ENCODE measurements around the gene GMPR. TPM values are rescaled to one million over a fixed set of nuclear protein-coding genes. Genes with fewer than 3 reads are reported as not detected.

GMPR gene
- 35.2 TPM for total RNA-seq (ENCODE audit: insufficient read depth, low replicate concordance)

DNA sequence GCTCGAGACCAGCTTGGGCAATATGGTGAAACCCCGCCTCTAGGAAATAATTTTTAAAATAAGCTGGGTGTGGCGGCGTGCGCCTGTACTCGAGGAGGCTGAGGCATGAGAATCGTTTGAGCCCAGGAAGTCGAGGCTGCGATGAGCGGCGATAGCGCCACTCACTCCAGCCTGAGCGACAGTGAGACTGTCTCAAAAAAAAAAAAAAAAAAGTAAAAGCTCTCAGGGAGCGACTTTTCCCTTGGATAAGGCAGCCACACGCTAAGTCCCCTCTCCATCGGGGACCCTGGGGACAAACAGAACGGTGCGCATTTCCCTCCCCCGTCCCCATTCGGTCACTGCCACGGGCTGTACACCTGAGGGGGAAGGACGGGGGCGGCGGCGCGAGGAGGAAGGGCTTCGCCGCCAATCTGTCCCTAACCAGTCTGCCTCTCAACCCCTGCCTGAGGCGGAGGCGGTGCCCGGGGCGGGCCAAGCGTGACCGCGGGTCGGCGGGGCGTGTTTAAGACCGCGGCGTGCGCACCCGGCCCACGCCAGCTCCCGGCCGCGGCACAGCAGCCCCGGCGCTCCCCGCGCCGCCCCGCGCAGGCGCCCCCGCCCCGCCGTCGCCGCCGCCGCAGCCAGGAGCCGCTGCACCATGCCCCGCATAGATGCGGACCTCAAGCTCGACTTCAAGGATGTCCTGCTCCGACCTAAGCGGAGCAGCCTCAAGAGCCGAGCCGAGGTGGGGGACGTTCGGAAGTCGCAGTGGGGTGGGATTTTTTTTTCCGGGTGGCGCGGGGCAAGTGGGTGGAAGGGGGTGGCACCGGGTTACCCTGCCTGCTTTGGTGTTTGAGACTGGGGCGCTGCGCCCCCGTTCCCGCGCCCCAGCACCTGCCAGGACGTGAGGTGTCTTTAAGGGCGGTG, at the start of gene GMPR:
TSS of gene GMPR (plus strand) at position 531 of the 906 bp plus-strand sequence. CDS start at position 638, 107 bp downstream.
- peak; percentile 75 for DNase-seq (ENCODE audit: low spot score)

DNA sequence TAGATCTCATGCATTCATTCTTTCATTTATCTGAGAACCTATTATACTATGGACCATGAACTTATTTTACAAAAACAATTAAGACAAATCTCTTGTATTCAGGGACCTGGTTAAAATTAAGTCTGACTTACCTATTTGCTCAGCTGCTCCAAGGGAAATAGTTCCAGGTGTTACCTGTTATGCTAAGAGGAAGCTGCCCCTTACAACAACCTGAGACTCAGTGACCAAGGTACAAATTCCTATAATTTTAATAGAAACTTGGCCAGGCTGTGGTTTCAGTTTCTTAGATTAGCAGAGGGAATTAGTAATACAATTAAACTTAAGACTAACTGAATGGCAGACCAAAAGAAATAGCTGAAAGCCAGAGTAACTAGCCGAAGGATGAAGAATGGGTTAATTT, 48.2 kb upstream of the GMPR start:
- DNase-seq (ENCODE audit: low spot score): no peak

DNA sequence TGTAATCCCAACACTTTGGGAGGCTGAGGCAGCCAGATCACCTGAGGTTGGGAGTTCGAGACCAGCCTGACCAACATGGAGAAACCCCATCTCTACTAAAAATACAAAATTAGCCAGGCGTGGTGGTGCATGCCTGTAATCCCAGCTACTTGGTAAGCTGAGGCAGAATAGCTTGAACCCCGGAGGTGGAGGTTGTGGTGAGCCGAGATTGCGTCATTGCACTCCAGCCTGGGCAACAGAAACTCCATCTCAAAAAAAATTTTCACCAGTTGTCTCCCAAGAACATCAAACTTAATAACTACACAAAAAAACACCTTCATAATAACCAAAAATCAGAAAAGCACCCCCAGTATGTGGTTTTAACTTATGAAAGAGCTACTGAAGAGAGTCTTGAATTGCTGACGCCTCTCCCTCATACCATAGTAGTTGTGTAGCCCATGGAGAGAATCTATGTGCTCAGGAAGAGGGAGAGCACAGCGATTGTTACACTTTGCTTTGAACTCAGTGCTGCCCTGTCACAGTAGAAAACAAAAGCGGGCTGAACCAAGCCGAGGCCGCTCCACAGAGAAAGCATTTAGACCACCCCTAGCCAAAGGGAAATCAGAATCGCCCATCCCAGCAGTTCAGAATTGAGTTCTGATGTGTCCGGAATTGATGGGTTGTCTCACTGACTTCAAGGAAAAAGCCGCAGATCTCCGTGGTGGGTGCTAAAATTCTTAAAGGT, 42.0 kb upstream of the GMPR start:
- DNase-seq (ENCODE audit: low spot score): no peak

DNA sequence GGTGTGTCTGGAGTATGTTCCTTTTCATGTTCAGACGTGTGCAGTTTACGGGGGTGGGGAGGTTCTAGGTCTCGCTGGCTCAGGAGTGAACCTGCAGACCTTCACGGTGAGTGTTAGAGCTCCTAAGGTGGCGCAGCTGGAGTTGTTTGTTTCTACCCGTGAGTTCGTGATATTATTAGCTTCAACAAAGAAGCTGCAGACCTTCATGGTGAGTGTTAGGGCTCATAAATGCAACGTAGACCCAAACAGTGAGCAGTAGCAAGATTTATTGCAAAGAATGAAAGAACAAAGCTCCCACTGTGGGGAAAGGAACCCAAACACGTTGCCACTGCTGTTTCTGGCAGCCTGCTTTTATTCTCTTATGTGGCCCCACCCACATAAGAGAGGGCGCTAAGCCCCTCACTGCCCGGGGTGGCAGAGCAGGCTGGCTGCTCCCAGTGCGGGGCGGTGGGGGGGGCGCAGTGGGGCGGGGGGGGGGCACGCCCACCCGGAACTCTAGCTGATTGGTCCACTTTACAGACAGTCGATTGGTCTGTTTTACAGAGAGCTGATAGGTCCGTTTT, 41.3 kb upstream of the GMPR start:
- no peak for DNase-seq (ENCODE audit: low spot score)

DNA sequence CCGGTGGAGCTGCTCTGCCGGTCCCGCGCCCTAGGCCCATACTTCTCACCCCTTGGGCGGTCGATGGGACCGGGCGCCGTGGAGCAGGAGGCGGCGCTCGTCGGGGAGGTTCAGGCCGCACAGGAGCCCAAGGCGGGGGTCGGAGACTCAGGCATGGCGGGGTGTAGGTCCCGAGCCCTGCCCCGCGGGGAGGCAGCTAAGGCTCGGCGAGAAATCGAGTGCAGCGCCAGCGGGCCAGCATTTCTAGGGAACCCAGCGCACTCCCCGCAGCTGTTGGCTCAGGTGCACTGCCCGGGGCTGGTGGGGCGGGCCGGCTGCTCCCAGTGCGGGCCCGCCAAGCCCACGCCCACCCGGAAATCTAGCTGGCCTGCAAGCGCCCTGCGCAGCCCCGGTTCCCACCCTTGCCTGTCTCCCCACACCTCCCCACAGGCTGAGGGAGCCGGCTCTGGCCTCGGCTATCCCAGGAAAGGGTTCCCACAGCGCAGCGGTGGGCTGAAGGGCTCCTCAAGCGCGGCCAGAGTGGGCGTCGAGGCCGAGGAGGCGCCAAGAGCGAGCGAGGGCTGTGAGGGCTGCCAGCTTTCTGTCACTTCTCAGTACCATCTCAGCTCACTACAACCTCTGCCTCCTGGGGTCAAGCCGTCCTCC, 40.2 kb upstream of the GMPR start:
- no peak for DNase-seq (ENCODE audit: low spot score)

DNA sequence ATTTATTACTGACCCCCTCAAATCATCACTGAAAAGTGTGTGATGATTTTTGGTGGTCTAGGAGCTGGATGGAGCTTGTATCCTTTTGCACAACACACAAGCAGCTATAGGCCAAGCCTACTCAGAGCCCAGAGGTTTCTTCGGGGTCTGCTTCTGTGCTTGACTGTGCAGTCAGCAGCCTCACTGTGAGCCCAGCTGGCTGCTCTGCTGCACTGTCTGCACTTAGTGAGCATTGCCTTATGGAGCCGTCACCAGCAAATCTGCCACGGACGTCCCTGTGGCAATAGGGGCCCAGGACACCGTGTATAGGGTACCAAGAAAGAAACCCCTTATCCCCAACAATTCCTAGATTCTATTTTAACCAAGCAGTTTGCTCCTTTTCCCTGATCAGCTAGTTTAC, 38.6 kb upstream of the GMPR start:
- DNase-seq (ENCODE audit: low spot score): peak; percentile 55

DNA sequence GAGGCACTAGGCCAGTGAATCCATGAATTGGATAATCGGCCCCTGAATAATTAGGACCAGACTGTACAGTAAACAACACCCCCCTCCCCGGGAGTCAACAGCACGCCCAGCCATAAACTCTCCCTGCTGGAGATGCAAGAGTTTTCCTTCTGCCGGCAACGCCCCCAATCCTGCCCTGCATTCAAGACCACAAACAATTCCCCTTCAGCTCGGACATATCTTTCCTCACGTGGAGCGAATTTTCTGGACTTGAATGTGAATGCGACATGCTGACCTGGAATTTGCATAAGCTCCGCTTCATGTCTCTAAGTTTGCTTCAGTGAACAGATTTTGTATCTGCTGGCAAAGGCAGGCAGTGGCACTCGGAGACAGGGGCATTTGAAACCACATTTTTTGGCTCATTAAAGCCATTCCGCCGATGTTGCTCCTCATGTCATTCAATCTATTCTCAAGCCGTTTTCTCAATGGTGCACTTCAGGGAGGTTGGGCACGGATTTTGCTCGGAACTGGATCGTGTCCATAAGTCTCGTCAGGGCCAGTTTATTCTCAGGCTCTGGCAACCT, 38.0 kb upstream of the GMPR start:
- DNase-seq (ENCODE audit: low spot score): peak; percentile 38

DNA sequence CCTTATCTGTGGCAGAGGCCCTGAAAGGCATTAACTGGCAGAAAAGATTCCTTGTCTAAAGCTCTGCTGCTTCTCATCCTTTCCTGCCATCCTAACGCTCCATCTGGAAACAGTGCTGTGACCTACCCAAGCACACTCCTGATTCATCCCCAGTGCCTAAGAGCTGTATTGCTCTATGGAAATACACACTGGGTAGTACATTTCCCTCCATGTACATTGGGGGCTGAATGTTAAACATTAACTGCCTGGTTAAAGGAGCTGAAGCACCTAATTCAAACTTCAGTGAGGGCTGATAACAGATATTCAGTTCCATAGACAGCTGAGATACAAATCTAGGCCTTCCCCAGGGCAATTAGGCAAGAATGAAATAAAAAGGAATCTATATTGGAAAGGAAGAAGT, 36.7 kb upstream of the GMPR start:
- DNase-seq (ENCODE audit: low spot score): no peak

DNA sequence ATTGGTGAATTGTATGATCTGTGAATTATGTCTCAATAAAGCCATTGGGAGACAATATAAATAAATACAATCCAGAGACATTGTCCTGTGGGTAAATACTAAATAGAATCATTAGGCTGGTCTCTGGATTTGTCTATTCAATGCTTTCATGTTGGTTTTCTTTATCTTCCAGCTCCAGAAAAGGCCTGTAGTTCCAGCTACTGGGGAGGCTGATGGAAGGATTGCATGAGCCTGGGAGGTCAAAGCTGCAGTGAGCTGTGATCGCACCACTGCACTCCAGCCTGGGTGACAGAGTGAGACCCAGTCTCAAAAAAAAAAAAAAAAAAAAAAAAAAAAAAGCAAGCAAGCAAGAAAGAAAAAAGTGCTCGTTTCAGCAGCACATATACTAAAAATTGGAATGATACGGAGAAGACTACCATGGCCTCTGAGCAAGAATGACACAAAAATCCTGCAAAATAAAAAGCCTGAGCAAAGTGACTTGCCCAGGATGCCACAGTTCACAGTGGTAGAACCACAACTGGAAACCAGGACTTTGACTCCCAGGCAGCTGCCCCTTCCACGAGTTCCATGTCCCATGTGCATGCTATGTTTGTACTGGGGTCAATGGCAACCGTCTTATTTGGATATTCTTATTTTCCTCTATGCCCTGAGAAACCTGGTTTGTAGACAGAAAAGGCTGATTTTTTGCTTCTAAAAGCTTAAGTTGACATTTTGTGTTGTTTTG, 33.6 kb upstream of the GMPR start:
- DNase-seq (ENCODE audit: low spot score): no peak

DNA sequence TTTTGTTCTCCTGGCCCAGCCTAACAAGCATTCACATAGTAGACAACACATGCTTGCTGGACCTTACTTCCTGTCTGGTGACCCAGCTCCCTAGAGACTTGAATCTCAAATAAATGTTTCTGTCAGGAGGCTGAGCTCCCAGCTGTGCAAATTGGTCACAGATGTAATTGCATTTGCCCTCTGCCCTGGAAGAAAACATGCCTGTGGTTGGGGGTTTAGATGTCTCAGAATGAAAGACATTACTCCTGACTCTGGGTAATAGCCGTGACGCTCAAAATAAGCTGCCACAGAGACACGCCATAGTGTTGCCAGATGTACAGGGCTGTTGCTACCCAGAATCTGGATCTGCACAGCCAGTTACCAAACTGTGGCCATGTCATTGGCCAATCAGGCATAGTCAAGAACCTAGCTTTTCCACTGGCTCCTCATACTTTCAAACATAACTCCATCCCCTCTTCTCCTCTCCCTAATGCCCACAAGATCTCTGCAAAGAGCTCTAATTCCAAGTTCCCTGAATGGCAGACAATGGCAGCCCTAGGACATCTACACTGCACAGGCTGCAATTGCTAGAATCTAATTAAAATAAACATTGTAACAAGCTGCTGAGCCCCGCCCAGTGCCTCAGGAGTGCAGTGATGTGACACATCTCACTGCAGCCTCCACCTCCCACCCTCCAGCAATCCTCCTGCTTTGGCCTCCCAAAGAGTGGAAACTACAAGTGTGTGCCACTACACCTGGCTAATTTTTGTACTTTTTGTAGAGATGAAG, 32.8 kb upstream of the GMPR start:
- DNase-seq (ENCODE audit: low spot score): no peak

DNA sequence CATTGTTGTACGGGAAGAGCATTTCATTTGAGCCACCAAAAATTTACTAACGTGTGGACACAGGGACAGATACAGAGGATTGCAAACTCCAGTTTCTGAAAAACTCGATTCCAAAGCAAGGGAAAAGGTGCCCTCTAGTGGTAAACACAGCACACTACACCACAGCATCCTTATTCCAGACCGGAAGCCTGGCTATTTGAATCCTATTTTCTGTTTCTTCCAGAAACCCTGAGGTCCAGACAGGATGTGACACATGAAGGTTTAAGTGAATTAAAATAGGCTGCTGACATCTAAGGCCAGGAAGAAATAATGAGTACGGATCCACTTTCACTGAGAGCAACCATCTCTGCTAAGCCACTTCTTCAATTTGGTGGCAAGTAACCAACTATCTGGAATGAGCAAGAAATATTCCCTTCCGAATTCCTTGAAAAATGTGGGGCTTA, 31.8 kb upstream of the GMPR start:
- DNase-seq (ENCODE audit: low spot score): peak; percentile 83

DNA sequence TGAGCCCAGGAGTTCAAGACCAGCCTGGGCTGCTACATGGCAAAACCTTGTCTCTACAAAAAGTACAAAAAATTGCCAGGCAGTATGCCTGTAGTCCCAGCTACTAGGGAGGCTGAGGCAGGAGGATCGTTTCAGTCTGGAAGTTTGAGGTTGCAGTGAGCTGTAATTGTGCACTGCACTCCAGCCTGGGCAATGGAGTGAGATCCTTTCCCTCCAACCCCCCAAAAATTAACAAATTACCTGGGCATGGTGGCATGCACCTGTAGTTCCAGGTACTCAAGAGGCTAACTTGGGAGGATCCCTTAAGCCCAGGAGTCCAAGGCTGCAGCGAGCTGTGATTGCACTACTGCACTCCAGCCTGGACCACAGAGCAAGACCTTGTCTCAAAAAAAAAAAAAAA, 29.4 kb upstream of the GMPR start:
- DNase-seq (ENCODE audit: low spot score): no peak

DNA sequence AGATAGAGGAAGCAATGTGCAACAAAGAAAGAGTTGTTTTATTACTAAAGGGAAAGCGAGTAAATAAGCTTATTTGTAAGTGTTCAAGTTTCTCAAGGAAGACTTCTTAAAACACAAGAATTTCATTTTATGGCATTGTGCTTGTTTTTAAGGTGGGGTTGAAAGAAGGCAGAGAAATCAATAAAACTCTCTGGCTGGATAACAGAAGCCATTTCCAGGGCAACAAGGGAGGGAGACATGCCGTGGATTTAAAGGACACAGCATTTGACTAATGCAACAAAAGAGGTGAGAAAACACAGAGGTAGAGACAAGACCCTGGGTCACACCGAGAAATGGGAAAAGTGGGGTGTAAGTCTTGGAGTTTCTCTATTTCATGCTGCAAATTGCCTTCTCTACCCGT, 28.8 kb upstream of the GMPR start:
- DNase-seq (ENCODE audit: low spot score): no peak

DNA sequence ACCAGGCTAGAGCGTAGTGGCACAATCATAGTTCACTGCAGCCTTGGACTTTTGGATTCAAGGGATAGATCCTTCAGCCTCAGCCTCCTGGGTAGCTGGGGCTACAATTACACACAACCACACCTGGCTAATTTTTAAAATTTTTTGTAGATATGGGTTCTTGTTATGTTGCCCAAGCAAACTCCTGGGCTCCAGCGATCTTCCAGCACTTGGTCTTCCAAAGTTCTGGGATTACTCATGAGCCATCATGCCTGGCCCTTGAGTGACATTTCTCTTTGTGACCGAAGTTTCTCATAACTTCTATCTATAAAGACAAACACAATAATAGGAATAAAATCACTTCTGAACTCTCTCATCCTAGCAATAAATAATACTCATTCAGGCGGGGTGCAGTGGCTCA, 26.1 kb upstream of the GMPR start:
- no peak for DNase-seq (ENCODE audit: low spot score)

DNA sequence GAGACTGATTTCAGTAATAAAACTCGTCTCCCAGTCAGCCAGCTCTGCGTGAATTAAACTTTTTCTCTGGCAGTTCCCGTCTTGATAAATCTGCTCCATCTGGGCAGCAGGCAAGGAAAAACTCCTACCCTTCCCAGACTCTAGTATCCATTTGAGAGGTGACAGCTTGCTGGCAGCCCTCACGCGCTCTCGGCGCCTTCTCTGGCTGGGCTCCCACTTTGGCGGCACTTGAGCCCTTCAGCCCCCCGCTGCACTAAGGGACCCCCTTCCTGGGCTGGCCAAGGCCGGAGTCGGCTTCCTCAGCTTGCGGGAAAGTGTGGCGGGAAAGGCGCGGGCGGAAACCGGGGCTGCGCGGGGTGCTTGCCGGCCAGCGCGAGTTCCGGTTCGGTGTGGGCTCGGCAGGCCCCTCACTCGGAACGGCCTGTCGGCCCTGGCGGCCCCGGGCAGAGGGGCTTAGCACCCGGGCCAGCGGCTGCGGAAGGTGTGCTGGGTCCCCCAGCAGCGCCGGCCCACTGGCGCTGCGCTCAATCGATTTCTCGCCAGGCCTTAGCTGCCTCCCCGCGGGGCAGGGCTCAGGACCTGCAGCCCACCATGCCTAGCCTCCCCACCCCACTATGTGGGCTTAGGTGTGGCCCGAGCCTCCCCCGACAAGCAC, 21.8 kb upstream of the GMPR start:
- DNase-seq (ENCODE audit: low spot score): no peak

DNA sequence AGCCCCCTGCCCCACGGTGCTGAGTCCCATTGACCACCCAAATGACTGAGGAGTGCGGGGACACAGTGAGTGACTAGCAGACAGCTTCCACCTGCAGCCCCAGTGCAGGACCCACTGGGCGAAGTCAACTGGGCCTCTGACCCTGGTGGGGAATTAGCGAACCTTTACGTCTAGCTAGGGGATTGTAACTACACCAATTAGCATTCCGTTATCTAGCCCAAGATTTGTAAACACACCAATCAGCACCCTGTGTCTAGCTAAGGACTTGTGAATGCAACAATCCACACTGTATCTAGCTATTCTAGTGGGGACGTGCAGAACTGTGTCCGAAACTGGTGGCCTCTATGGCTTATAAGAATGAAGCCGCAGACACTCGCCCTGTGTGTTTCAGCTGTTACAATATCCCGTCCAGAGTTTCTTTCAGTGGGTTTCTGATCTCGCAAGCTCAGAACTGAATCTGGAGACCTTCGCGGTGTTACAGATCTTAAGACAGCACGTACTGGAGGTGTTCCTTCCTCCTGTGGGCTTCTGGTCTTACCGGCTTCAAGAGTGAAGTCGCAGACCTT, 21.1 kb upstream of the GMPR start:
- DNase-seq (ENCODE audit: low spot score): no peak

DNA sequence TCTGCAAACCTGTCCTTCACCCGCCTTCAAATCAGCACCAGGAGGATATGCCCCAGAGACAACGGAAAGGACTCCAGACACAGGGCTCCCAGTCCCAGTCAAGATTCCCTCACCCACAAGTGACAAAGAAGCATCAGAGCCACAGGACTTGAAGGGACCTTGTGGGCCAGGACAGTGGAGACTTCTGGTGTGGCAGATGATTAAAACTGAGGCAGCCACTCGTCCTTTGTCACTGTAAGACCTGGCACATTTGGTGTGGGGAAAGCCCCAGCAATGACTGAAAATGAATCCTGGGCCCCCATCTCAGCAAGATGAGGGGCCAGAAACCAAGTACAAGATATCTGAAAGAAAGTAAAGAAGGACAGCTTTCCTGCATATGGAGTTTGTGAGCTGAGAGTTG, 15.6 kb upstream of the GMPR start:
- DNase-seq (ENCODE audit: low spot score): no peak

DNA sequence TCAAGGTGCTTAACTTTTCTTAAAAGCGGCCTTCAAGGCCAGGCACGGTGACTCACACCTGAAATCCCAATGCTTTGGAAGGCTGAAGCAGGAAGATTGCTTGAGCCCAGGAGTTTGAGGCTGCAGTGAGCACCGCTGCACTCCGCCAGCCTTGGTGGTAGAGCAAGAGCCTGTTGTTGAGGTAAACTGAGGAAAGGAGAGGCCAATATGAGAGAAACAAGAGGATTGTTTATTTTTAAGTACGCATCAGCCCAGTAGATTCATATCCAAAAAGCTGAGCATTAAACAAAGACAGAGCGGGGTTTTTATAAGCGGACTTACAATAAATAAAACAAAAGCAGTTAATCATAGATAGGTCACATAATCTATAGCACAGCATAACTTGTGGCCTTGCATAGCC, 15.0 kb upstream of the GMPR start:
- no peak for DNase-seq (ENCODE audit: low spot score)

DNA sequence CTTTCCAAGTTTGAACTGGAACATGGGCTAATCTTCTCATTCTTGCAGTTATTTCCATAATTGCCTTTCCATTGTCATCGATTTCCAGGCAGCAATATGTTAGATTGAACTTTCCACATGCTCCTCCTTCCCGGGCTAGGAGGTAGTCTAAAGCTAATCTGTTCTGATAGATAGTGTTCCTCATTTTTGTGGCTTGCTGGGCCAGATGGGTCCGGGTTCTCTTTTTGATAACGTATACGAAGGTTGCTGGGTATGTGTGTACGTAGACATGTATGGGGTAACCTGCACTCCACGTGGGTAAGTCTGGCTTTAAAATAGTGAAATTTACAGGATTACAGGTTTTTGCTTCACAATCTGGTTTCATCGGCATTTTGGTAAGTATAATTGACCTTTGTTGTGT, 14.0 kb upstream of the GMPR start:
- DNase-seq (ENCODE audit: low spot score): no peak
